HCT116 (cell line): ENCODE data around the gene CDCP2. TPM values are rescaled to one million over a fixed set of nuclear protein-coding genes. Genes with fewer than 3 reads are reported as not detected.

ENCODE experiments used
- ATAC-seq: fragments of 200-7000 bp; cut with Tn5 transposase; 2 replicates; pipeline ENCODE4 v1.9.1; 2020; ENCODE audit warnings: mild to moderate bottlenecking, moderate library complexity
- BruUV-seq: library from RNA; stranded (reverse); fragments of 400-500 nt; replicated peaks from 2 replicates; lab custom pipeline; 2021; lab: Mats Ljungman, UMichigan
- CTCF ChIA-PET: fragments of 300-600 bp; sonication (Branson Sonifier 250); formaldehyde crosslinking; loops from one replicate; lab custom pipeline; 2021; ENCODE audit warnings: antibody characterized with exemption; lab: Charles Lee
- POLR2A ChIA-PET: fragments of 300-600, 350-600 bp; sonication (Branson Sonifier 250); formaldehyde crosslinking; loops from one replicate; lab custom pipeline; 2021; ENCODE audit warnings: antibody characterized with exemption; lab: Charles Lee
- RAD21 ChIA-PET, 2 experiments: fragments of 300-600 bp; sonication (Branson Sonifier 250); formaldehyde crosslinking; loops; one replicate each; lab custom pipeline; 2023; ENCODE audit warnings: low total read pairs in 2 of 2; ENCODE audit not compliant: uncharacterized antibody in 2 of 2, unreplicated experiment in 2 of 2, low non-redundant PET in 1 of 2; lab: Charles Lee
- DNase-seq: peaks from one replicate; pipeline ENCODE4 v3.0.0-alpha.2; 2010; ENCODE audit warnings: low read depth, low spot score
- H2AFZ ChIP-seq: fragments of 200-600 bp; shearing (Covaris generic), sonication (generic); 2 replicates; pipeline ENCODE4 v1.6.1; 2017; ENCODE audit warnings: low read depth, mixed run types, mixed read lengths, antibody characterized with exemption, low read length; ENCODE audit not compliant: poor library complexity, severe bottlenecking
- H3K27ac ChIP-seq: 2 replicates; pipeline ENCODE4 v1.5.1; 2012; ENCODE audit warnings: low read depth, low read length
- H3K27me3 ChIP-seq: fragments of 200-600 bp; sonication (generic); 2 replicates; pipeline ENCODE4 v1.6.1; 2016; ENCODE audit warnings: mixed run types, low read length, mixed read lengths; ENCODE audit not compliant: insufficient read depth
- H3K36me3 ChIP-seq, 2 experiments: fragments of 200-500 bp in 1 of 2; fragments of 200-600 bp in 1 of 2; sonication (Bioruptor generic) in 1 of 2; sonication (generic) in 1 of 2; 2 replicates each; pipeline versions ENCODE4 v1.5.1 to v1.6.1; 2014 to 2016; ENCODE audit warnings: low read length in 2 of 2, inconsistent platforms in 1 of 2, mixed read lengths in 1 of 2, mixed run types in 1 of 2; ENCODE audit not compliant: insufficient read depth in 2 of 2, control insufficient read depth in 1 of 2
- H3K4me1 ChIP-seq, 2 experiments: fragments of 200-600 bp in 1 of 2; sonication (generic) in 1 of 2; 2 replicates each; pipeline versions ENCODE4 v1.5.1 to v1.6.1; 2012 to 2017; ENCODE audit warnings: low read length in 2 of 2, inconsistent platforms in 1 of 2, mild to moderate bottlenecking in 1 of 2, mixed read lengths in 1 of 2, mixed run types in 1 of 2, moderate library complexity in 1 of 2; ENCODE audit not compliant: insufficient read depth in 2 of 2, control insufficient read depth in 1 of 2
- H3K4me2 ChIP-seq: fragments of 200-600 bp; sonication (generic); 2 replicates; pipeline ENCODE4 v1.6.1; 2017; ENCODE audit warnings: mixed run types, low read length, mixed read lengths
- H3K4me3 ChIP-seq, 2 experiments: fragments of 200-600 bp in 1 of 2; sonication (generic) in 1 of 2; replicated peaks in 1 of 2; 2 replicates each; pipeline ENCODE4 v1.5.1; 2011 to 2016; ENCODE audit warnings: low read length in 2 of 2, control low read depth in 1 of 2, low read depth in 1 of 2, mild to moderate bottlenecking in 1 of 2, mixed read lengths in 1 of 2, mixed run types in 1 of 2
- H3K79me2 ChIP-seq: fragments of 200-600 bp; sonication (generic); 2 replicates; pipeline ENCODE4 v1.6.1; 2017; ENCODE audit warnings: mild to moderate bottlenecking, mixed run types, low read length, moderate library complexity, mixed read lengths; ENCODE audit not compliant: insufficient read depth
- H3K9ac ChIP-seq: fragments of 200-600 bp; sonication (generic); 2 replicates; pipeline ENCODE4 v1.6.1; 2016; ENCODE audit warnings: low read length, mixed read lengths
- H3K9me2 ChIP-seq: fragments of 200-600 bp; sonication (generic), shearing (Covaris generic); 2 replicates; pipeline ENCODE4 v1.6.1; 2017; ENCODE audit warnings: mixed run types, mild to moderate bottlenecking, moderate library complexity; ENCODE audit not compliant: insufficient read depth
- H3K9me3 ChIP-seq, 2 experiments: fragments of 200-500 bp in 1 of 2; fragments of 200-600 bp in 1 of 2; sonication (Bioruptor generic) in 1 of 2; sonication (generic) in 1 of 2; 2 replicates each; pipeline ENCODE4 v1.6.1; 2014 to 2017; ENCODE audit warnings: low read length in 2 of 2, mixed read lengths in 2 of 2, inconsistent platforms in 1 of 2, low read depth in 1 of 2, mild to moderate bottlenecking in 1 of 2, mixed run types in 1 of 2, moderate library complexity in 1 of 2; ENCODE audit not compliant: control insufficient read depth in 1 of 2, insufficient read depth in 1 of 2
- H4K20me1 ChIP-seq: fragments of 200-600 bp; sonication (generic), shearing (Covaris generic); 2 replicates; pipeline ENCODE4 v1.6.1; 2017; ENCODE audit warnings: mixed run types, mild to moderate bottlenecking, moderate library complexity; ENCODE audit not compliant: insufficient read depth
- CEBPB ChIP-seq: IDR thresholded peaks from 2 replicates; pipeline ENCODE4 v1.6.1; 2012; ENCODE audit warnings: low read depth
- EZH2 ChIP-seq: fragments of 200-600 bp; sonication (generic); IDR thresholded peaks from 2 replicates; pipeline ENCODE4 v1.6.1; 2017; ENCODE audit warnings: antibody characterized with exemption, mixed run types
- FOSL1 ChIP-seq: IDR thresholded peaks from 2 replicates; pipeline ENCODE4 v1.6.1; 2012; ENCODE audit warnings: low read depth
- JUND ChIP-seq: IDR thresholded peaks from 2 replicates; pipeline ENCODE4 v1.6.1; 2012
- POLR2A ChIP-seq: IDR thresholded peaks from 2 replicates; pipeline ENCODE4 v1.7.0; 2011; ENCODE audit warnings: borderline replicate concordance; ENCODE audit not compliant: insufficient read depth, insufficient read length; ENCODE audit errors: extremely low read depth
- POLR2AphosphoS5 ChIP-seq: IDR thresholded peaks from 2 replicates; pipeline ENCODE4 v1.6.1; 2011; ENCODE audit warnings: mild to moderate bottlenecking, low read depth, low read length, moderate library complexity
- RAD21 ChIP-seq: IDR thresholded peaks from 2 replicates; pipeline ENCODE4 v1.6.1; 2012; ENCODE audit warnings: low read depth, mild to moderate bottlenecking
- TCF7L2 ChIP-seq: IDR thresholded peaks from 2 replicates; pipeline ENCODE4 v1.7.0; 2011; ENCODE audit warnings: borderline replicate concordance, inconsistent platforms; ENCODE audit not compliant: insufficient read depth, insufficient read length; ENCODE audit errors: extremely low read depth
- ZFX ChIP-seq: fragments of 450-650 bp; IDR thresholded peaks from 2 replicates; pipeline ENCODE4 v1.6.1; 2017
- ZNF274 ChIP-seq: fragments of 200-500 bp; sonication (Bioruptor generic); IDR thresholded peaks from 2 replicates; pipeline ENCODE4 v1.6.1; 2014; ENCODE audit warnings: mild to moderate bottlenecking, low read depth, low read length, inconsistent platforms
- intact Hi-C: fragments of 100-400 bp; cut with micrococcal nuclease; formaldehyde crosslinking; loops from 2 replicates; pipeline ENCODE4 v1.10.0; 2022
- total RNA-seq: library from RNA; stranded (reverse); gene quantifications from one replicate; pipeline ENCODE4 v1.2.1, GENCODE V29; 2021; ENCODE audit not compliant: unreplicated experiment
- TF ChIP-seq, protein P1 (sequence below), 3 experiments: fragments of 200-600 bp in 1 of 3; sonication (generic) in 1 of 3; IDR thresholded peaks in 2 of 3; conservative IDR thresholded peaks in 1 of 3; 2 replicates each; pipeline ENCODE4 v1.5.1; 2012 to 2017; ENCODE audit warnings: low read depth in 2 of 3, low read length in 2 of 3, antibody characterized with exemption in 1 of 3, borderline replicate concordance in 1 of 3, control low read depth in 1 of 3, mild to moderate bottlenecking in 1 of 3, mixed read lengths in 1 of 3, mixed run types in 1 of 3, moderate library complexity in 1 of 3; ENCODE audit not compliant: insufficient read depth in 1 of 3
- TF ChIP-seq, protein P2 (sequence below): IDR thresholded peaks from 2 replicates; pipeline ENCODE4 v1.6.1; 2012; ENCODE audit warnings: low read depth
- TF ChIP-seq, protein P3 (sequence below): IDR thresholded peaks from 2 replicates; pipeline ENCODE4 v1.6.1; 2012

The CDCP2 gene
- total RNA-seq, 1 experiment from 2014 or later = 0.22 TPM

DNA sequence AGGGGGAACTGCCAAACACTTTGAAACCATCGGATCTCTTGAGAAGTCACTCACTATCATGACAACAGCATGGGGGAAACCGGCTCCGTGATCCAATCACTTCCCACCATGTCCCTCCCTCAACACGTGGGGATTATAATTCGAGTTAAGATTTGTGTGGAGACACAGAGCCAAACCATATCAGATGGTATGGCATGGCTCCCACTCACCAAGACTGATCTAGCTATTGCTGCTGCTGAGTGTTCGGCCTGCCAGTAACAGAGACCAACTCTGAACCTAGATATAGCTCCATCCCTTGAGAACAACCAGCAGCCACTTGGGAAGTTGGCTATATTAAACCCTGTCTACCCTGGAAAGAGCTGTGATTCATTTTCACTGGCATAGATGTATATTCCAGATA, 49.4 kb downstream of the CDCP2 start (continued):
- TF ChIP-seq, protein P1, sequence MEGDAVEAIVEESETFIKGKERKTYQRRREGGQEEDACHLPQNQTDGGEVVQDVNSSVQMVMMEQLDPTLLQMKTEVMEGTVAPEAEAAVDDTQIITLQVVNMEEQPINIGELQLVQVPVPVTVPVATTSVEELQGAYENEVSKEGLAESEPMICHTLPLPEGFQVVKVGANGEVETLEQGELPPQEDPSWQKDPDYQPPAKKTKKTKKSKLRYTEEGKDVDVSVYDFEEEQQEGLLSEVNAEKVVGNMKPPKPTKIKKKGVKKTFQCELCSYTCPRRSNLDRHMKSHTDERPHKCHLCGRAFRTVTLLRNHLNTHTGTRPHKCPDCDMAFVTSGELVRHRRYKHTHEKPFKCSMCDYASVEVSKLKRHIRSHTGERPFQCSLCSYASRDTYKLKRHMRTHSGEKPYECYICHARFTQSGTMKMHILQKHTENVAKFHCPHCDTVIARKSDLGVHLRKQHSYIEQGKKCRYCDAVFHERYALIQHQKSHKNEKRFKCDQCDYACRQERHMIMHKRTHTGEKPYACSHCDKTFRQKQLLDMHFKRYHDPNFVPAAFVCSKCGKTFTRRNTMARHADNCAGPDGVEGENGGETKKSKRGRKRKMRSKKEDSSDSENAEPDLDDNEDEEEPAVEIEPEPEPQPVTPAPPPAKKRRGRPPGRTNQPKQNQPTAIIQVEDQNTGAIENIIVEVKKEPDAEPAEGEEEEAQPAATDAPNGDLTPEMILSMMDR (IDR thresholded peaks at IDR 0.05 in 2 of 3, conservative IDR thresholded peaks at IDR 0.05 in 1 of 3; ENCODE audit: borderline replicate concordance in 1 of 3, insufficient read depth in 1 of 3, low read depth in 2 of 3, low read length in 2 of 3) = no peak
- no peak for TF ChIP-seq JUND
- TF ChIP-seq ZFX = no peak
- no peak for TF ChIP-seq CEBPB
- no peak for TF ChIP-seq FOSL1

DNA sequence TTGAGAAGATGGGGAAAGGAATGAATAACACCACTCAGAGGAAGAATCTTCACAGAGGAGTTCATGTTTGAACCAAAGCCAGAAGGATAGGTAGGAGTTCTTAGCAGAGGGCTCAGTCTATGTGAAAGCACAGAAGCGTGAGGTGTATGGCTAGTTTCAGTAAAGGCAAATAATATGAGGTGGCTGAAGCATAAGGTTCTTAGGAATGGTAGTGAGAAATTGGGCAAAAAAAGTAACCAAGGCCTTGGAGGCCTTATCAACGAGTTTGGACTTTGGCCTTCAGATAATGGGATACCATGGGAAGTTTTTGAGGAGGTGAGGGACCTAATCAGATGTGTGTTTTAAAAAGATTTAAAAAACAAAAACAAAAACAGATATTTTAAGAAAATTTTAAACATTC, 52.3 kb downstream of the CDCP2 start:
- RAD21 ChIA-PET = no interaction called here

More for the DNA sequence above, 52.3 kb downstream of the CDCP2 start:
- ATAC-seq = no peak
- TF ChIP-seq, protein P2, sequence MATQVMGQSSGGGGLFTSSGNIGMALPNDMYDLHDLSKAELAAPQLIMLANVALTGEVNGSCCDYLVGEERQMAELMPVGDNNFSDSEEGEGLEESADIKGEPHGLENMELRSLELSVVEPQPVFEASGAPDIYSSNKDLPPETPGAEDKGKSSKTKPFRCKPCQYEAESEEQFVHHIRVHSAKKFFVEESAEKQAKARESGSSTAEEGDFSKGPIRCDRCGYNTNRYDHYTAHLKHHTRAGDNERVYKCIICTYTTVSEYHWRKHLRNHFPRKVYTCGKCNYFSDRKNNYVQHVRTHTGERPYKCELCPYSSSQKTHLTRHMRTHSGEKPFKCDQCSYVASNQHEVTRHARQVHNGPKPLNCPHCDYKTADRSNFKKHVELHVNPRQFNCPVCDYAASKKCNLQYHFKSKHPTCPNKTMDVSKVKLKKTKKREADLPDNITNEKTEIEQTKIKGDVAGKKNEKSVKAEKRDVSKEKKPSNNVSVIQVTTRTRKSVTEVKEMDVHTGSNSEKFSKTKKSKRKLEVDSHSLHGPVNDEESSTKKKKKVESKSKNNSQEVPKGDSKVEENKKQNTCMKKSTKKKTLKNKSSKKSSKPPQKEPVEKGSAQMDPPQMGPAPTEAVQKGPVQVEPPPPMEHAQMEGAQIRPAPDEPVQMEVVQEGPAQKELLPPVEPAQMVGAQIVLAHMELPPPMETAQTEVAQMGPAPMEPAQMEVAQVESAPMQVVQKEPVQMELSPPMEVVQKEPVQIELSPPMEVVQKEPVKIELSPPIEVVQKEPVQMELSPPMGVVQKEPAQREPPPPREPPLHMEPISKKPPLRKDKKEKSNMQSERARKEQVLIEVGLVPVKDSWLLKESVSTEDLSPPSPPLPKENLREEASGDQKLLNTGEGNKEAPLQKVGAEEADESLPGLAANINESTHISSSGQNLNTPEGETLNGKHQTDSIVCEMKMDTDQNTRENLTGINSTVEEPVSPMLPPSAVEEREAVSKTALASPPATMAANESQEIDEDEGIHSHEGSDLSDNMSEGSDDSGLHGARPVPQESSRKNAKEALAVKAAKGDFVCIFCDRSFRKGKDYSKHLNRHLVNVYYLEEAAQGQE = no peak
- TF ChIP-seq JUND = no peak
- TF ChIP-seq FOSL1 = no peak
- TF ChIP-seq TCF7L2 = no peak
- TF ChIP-seq RAD21 = no peak
- no peak for TF ChIP-seq ZNF274
- no peak for TF ChIP-seq POLR2A
- TF ChIP-seq, protein P3, sequence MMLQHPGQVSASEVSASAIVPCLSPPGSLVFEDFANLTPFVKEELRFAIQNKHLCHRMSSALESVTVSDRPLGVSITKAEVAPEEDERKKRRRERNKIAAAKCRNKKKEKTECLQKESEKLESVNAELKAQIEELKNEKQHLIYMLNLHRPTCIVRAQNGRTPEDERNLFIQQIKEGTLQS = no peak
- no peak for TF ChIP-seq EZH2
- no peak for TF ChIP-seq POLR2AphosphoS5
- TF ChIP-seq CEBPB = no peak
- BruUV-seq = no TSS peak
- Histone ChIP-seq H3K79me2 (no peaks in the 10 kb centered on the region), H3K9me2 (no peaks in the 10 kb centered on the region; the same call in 1 of the 2 replicates), H3K9me3 (no peaks in the 10 kb centered on the region), H3K27me3 (no peaks in the 10 kb centered on the region), H3K27ac (no peak overlapping the region), H3K9ac (no peak overlapping the region), H2AFZ (no peak overlapping the region), H3K4me2 (no peak overlapping the region), H3K4me3 (no peak overlapping the region), H3K4me1 (no peaks in the 10 kb centered on the region), H4K20me1 (no peaks in the 10 kb centered on the region), H3K36me3 (no peaks in the 10 kb centered on the region; a peak in 1 of 4 replicates)
- ChIA-PET CTCF (no interaction called here), POLR2A (no interaction called here)
- intact Hi-C loops = no loop called here
- DNase-seq = no peak
